Left colon (tissue), 2 donors: ENCODE data around the gene CDC27. TPM values are rescaled to one million over a fixed set of nuclear protein-coding genes. Genes with fewer than 3 reads are reported as not detected.
"Not testable (repeated sequence)": the region's sequence is repeated elsewhere in the genome, so short reads cannot be mapped to it uniquely, and the experiment has no call there.

ENCODE experiments used
- ATAC-seq: fragments of 200-7000 bp; cut with Tn5 transposase; one replicate; pipeline ENCODE4 v1.9.1; 2020; ENCODE audit warnings: mild to moderate bottlenecking, moderate library complexity
- DNase-seq, 2 donors: peaks; one replicate each; pipeline ENCODE4 v3.0.0-alpha.2; 2020
- intact Hi-C, 2 donors: fragments of 100-400 bp; cut with DNase I in 1 of 2; cut with micrococcal nuclease in 1 of 2; formaldehyde crosslinking; loops; one replicate each; pipeline versions ENCODE4 v1.11.2 to v1.14.0; 2022; cut with DNase I, micrococcal nuclease
- total RNA-seq, 2 donors: library from RNA; stranded (reverse); fragmentation: NEBNext Ultra II Directional; extraction: Animal tissue kit (Norgen Biotek cat#: 25700); gene quantifications; one replicate each; pipeline ENCODE4 v1.2.1, GENCODE V29; 2021
- donor health status: DM: no; HTN: no; CAD: no.
- donor health status: DM: yes; HTN: yes; CAD: no.

The CDC27 gene
- total RNA-seq, 2 donors from 2014 or later, result 45.6 to 54.1 TPM

GRCh38 chr17:47172696-47173565, 16.2 kb downstream of the CDC27 start:
- DNase-seq (no peak), ATAC-seq (no peak)
- intact Hi-C loops, result no loop called here

GRCh38 chr17:47170710-47171109, 18.4 kb downstream of the CDC27 start:
- intact Hi-C loops, result no loop called here
- DNase-seq, result no peak
- ATAC-seq, result no peak

DNA sequence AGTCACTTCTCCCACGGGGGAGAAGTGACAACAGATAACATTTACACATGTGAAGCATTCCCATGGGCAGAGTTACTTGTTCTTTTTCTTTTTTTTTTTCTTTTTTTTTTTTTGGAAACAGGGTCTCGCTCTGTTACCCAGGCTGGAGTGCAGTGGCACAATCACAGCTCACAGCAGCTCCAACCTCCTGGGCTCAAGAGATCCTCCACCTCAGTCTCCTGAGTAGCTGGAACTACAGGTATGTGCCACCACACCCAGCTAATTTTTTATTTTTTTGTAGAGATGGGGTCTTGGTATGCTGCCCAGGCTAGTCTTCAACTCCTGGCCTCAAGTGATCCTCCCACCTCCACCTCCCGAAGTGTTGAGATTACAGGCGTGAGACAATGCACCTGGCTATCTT, 20.2 kb downstream of the CDC27 start:
- intact Hi-C loops, DNase-seq, ATAC-seq: not testable (repeated sequence)

DNA sequence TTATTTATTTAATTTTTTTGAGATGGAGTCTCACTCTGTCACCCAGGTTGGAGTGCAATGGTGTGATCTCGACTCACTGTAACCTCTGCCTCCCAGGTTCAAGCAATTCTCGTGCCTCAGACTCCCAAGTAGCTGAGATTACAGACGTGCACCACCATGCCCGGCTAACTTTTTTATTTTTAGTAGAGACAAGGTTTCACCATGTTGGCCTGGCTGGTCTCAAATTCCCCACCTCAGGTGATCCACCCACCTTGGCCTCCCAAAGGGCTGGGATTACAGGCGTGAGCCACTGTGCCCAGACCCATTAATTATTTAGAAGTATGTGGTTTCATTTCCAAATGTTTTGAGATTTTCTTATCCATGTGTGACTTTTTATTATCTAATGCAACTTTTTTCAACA, 22.2 kb downstream of the CDC27 start:
- ATAC-seq, intact Hi-C loops, DNase-seq: not testable (repeated sequence)

DNA sequence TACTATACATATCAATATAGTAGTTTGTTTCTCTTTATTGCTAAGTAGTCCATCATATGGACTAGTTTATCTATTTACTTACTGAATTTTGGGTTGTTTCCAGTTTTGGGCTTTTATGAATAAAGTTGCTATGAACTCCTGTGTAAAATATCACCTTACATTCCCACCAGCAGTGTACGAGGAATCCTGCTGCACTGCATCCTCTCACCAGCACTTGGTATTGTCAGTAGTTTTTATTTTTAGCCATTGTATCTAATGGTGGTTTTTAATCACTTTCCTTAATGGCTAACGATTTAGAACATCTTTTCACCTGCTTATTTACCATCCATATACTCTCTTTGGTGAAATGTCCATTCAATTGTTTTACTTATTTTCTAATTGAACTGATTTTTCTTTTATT, 24.0 kb downstream of the CDC27 start:
- no peak for ATAC-seq
- intact Hi-C loops, result no loop called here
- DNase-seq, result no peak

DNA sequence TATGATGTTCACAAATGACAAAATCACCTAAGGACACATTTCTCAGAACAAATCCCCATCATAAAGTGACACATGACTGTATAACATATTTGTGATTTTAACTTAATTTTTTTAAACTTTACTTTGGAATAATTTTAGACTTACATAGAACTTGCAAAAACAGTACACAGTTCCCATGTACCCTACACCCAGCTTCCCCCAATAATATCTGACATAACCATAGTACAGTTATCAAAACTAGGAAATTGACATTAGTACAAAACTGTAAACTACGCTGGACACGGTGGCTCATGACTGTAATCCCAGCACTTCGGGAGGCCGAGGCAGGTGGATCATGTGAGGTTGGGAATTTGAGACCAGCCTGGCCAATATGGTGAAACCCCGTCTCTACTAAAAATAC, 24.8 kb downstream of the CDC27 start:
- intact Hi-C loops, result no loop called here
- no peak for DNase-seq
- ATAC-seq, result no peak

DNA sequence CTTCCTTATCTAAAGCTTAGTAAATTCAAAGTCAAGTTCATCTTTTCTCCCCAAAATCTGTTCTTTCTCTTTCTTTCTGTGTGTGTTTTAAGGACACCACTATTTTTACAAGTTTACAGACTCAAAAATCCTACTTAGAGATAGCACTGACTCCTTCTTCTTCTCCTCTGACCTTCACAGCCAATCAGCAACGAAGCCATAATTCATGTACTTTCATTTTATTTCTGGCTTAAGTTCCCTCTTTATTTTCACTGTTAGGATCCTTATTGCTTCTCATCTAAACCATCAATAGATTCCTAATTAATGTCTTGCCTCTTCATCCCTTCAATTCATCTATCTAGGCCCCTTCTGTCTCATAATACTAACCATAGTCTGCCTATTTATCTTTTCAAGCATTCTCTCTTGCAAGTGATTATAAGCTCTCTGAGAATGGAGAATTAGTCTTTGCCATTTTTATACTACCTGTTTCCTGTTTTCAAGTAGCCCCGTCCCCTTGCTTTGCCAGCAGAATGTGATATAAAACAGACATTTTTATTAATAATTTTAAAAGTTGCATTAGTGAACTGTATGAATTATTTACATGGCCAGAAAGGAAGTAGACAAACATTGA, 27.0 kb downstream of the CDC27 start:
- intact Hi-C loops, result no loop called here
- DNase-seq, result no peak
- ATAC-seq, result no peak

- DNase-seq (no peak), ATAC-seq (no peak)
- intact Hi-C loops, result no loop called here
Observed at GRCh38 chr17:47159315-47159714, 29.8 kb downstream of the CDC27 start.

- ATAC-seq (no peak), DNase-seq (no peak)
- intact Hi-C loops, result no loop called here
Observed at GRCh38 chr17:47145351-47145750, 43.7 kb downstream of the CDC27 start.

DNA sequence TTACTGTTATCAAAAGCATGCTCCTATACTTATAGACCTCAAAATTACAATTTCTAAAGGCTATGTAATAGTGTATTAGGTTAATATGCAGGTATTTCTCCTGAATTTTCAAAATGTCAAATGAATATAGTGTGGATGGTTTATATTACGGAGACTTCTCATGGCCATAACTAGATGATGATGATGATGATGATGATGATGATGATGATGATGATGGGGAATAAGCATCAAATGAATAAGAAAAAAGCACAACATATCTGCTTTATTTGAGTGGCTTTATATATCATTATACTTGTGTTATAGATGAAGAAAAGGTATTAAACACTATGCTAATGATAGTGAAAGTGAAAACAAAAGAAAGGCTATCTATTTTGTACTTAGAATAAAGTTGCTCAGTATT, 53.9 kb downstream of the CDC27 start:
- ATAC-seq (no peak), DNase-seq (no peak)
- intact Hi-C loops, result no loop called here

DNA sequence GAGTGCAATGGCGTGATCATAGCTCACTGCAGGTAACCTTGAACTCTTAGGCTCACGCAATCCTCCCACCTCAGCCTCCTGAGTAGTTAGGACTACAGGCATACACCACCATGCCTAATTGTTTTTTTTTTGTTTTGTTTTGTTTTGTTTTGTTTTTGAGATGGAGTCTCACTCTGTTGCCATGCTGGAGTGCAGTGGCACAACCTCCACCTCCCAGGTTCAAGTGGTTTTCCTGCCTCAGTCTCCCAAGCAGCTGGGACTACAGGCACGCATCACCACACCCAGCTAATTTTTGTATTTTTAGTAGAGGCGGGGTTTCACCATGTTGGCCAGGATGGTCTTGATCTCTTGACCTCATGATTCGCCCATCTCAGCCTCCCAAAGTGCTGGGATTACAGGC, 54.7 kb downstream of the CDC27 start:
- DNase-seq, intact Hi-C loops, ATAC-seq: not testable (repeated sequence)

GRCh38 chr17:47131761-47132160, 57.3 kb downstream of the CDC27 start:
- ATAC-seq (no peak), DNase-seq (no peak)
- intact Hi-C loops, result no loop called here

GRCh38 chr17:47126835-47127234, 62.3 kb downstream of the CDC27 start:
- ATAC-seq, DNase-seq, intact Hi-C loops: not testable (repeated sequence)

GRCh38 chr17:47123262-47123661, 65.8 kb downstream of the CDC27 start:
- not testable (repeated sequence) for ATAC-seq

GRCh38 chr17:47120521-47121095, 68.5 kb downstream of the CDC27 start:
- ATAC-seq (no peak), DNase-seq (no peak)
- intact Hi-C loops, result no loop called here

More at GRCh38 chr17:47123262-47123661, 65.8 kb downstream of the CDC27 start:
- intact Hi-C loops, DNase-seq: not testable (repeated sequence)

DNA sequence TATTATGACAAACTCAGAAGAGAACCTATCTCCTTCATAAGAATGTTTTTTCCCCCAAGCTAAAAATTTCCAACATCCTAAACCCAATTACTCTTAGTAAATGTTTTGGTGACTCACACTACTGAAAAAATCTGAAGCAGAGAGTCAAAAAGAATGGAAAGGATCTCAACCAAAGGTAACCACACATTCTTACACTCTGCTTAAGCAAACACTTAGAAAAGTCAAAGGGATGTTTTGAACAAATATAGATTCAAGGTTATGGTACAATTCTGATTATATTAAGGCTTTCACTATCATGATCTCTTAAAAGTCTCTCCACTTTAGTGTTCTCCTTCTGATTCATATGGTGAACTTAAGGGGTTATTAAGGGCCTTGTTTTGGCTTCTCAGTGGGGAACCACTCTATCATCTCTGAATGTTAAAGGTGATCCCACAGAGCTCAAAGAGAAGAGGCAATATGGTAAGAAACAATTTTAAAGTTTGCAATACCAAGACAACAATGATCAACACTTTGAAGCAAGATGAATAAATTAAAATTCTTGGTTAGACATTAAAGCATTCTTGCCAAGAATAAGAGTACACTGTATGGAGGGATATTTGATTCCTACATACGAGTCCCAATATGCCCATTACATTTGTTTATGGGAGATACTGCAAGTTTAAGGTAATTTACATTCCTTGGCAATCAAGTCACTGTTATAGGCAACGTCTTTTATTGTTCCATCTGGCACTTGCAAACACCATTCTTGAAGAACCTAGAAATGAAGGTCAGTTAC, 69.2 kb downstream of the CDC27 start:
- DNase-seq (no peak), ATAC-seq (no peak)
- intact Hi-C loops, result no loop called here

DNA sequence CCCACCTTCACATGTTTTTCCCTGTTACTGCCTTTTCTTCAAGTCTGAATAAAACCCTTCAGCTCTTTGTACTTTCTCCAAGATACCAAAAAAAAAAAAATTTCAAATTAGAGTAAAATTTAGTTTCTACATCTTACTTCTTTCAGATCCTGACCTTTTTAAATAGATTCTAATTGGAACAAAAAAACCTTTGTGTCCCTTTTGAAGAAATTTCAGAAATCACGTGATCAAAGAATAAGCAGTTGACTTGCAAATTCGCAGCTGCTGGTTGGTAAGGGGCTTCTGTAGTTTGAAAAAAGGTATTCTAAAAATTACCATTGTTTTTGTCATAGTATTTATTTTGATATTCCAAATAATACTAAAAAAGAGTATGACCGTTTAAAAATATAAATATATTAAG, 71.7 kb downstream of the CDC27 start:
- no peak for ATAC-seq

GRCh38 chr17:47106130-47106529, 83.0 kb downstream of the CDC27 start:
- DNase-seq, result no peak

More for the DNA sequence above, 71.7 kb downstream of the CDC27 start:
- intact Hi-C loops, result no loop called here
- DNase-seq, result no peak

GRCh38 chr17:47105246-47105645, 83.8 kb downstream of the CDC27 start:
- DNase-seq, intact Hi-C loops, ATAC-seq: not testable (repeated sequence)

More at GRCh38 chr17:47106130-47106529, 83.0 kb downstream of the CDC27 start:
- ATAC-seq, result no peak
- intact Hi-C loops, result no loop called here
